Fibroblast of peridontal ligament (primary cell): ENCODE measurements around the gene PARP8.

Source experiments
- DNase-seq: peaks from one replicate; pipeline ENCODE4 v3.0.0-alpha.2; 2010; ENCODE audit errors: extremely low read depth

Gene PARP8

GRCh38 chr5:50839472-50839871 lies 173.0 kb downstream of the PARP8 start:
- no peak for DNase-seq

- no peak for DNase-seq
These were observed 176.7 kb downstream of the PARP8 start for GRCh38 chr5:50843091-50843490.

- DNase-seq = no peak
These were observed 179.8 kb downstream of the PARP8 start for GRCh38 chr5:50846261-50846660.

- DNase-seq = no peak
These were observed 183.1 kb downstream of the PARP8 start for GRCh38 chr5:50849554-50849953.

GRCh38 chr5:50853151-50853550 lies 186.7 kb downstream of the PARP8 start:
- DNase-seq = no peak

- no peak for DNase-seq
These were observed 187.6 kb downstream of the PARP8 start for GRCh38 chr5:50854082-50854481.

- no peak for DNase-seq
These were observed 188.6 kb downstream of the PARP8 start for GRCh38 chr5:50855001-50855400.

- DNase-seq = no peak
These were observed 190.1 kb downstream of the PARP8 start for GRCh38 chr5:50856401-50857119.

- no peak for DNase-seq
These were observed 197.2 kb downstream of the PARP8 start for GRCh38 chr5:50863534-50864170.

- no peak for DNase-seq
These were observed 198.0 kb downstream of the PARP8 start for GRCh38 chr5:50864466-50864865.

- DNase-seq = no peak
These were observed 200.0 kb downstream of the PARP8 start for GRCh38 chr5:50866415-50866814.

- no peak for DNase-seq
These were observed 200.7 kb downstream of the PARP8 start for GRCh38 chr5:50867140-50867539.

- DNase-seq = no peak
These were observed 207.3 kb downstream of the PARP8 start for GRCh38 chr5:50873595-50874277.

GRCh38 chr5:50874306-50875001 lies 208.0 kb downstream of the PARP8 start:
- DNase-seq = no peak

- no peak for DNase-seq
These were observed 208.5 kb downstream of the PARP8 start for GRCh38 chr5:50875002-50875344.

- DNase-seq = no peak
These were observed 212.0 kb downstream of the PARP8 start for GRCh38 chr5:50878470-50878869.

- DNase-seq = no peak
These were observed 215.0 kb downstream of the PARP8 start for GRCh38 chr5:50881407-50881806.

GRCh38 chr5:50886657-50887345 lies 220.4 kb downstream of the PARP8 start:
- DNase-seq = no peak

- no peak for DNase-seq
These were observed 221.6 kb downstream of the PARP8 start for GRCh38 chr5:50887889-50888633.

- no peak for DNase-seq
These were observed 222.3 kb downstream of the PARP8 start for GRCh38 chr5:50888751-50889150.

- DNase-seq = no peak
These were observed 223.4 kb downstream of the PARP8 start for GRCh38 chr5:50889790-50890189.
